Mammary epithelial cell (primary cell): Measurements from ENCODE around the gene NT5M.

ENCODE experiments used
- EZH2 ChIP-seq: IDR thresholded peaks from 2 replicates; pipeline ENCODE4 v1.6.1; 2012; ENCODE audit warnings: low read length, inconsistent platforms, borderline replicate concordance
- TF ChIP-seq, protein P1 (sequence below), 2 donors: IDR thresholded peaks in 1 of 2; conservative IDR thresholded peaks in 1 of 2; 2 replicates each; pipeline ENCODE4 v1.5.1; 2011 to 2012; ENCODE audit warnings: inconsistent platforms in 2 of 2, low read length in 2 of 2, mild to moderate bottlenecking in 2 of 2, control low read depth in 1 of 2, low read depth in 1 of 2; ENCODE audit not compliant: insufficient read depth in 1 of 2; ENCODE audit errors: extremely low read depth in 1 of 2

GRCh38 chr17:17359271-17359670 is 56.1 kb downstream of the NT5M start:
- TF ChIP-seq, protein P1, sequence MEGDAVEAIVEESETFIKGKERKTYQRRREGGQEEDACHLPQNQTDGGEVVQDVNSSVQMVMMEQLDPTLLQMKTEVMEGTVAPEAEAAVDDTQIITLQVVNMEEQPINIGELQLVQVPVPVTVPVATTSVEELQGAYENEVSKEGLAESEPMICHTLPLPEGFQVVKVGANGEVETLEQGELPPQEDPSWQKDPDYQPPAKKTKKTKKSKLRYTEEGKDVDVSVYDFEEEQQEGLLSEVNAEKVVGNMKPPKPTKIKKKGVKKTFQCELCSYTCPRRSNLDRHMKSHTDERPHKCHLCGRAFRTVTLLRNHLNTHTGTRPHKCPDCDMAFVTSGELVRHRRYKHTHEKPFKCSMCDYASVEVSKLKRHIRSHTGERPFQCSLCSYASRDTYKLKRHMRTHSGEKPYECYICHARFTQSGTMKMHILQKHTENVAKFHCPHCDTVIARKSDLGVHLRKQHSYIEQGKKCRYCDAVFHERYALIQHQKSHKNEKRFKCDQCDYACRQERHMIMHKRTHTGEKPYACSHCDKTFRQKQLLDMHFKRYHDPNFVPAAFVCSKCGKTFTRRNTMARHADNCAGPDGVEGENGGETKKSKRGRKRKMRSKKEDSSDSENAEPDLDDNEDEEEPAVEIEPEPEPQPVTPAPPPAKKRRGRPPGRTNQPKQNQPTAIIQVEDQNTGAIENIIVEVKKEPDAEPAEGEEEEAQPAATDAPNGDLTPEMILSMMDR (conservative IDR thresholded peaks at IDR 0.05 in 1 of 2, IDR thresholded peaks at IDR 0.05 in 1 of 2; ENCODE audit: extremely low read depth in 1 of 2, insufficient read depth in 1 of 2, low read depth in 1 of 2, low read length in 2 of 2) = no peak
- no peak for TF ChIP-seq EZH2
